ENCODE data around the gene GPC1. TPM values are rescaled to one million over a fixed set of nuclear protein-coding genes. Genes with fewer than 3 reads are reported as not detected.

The GPC1 gene
- polyA plus RNA-seq, 1 experiment: 126 TPM

- TF ChIP-seq, protein P1, sequence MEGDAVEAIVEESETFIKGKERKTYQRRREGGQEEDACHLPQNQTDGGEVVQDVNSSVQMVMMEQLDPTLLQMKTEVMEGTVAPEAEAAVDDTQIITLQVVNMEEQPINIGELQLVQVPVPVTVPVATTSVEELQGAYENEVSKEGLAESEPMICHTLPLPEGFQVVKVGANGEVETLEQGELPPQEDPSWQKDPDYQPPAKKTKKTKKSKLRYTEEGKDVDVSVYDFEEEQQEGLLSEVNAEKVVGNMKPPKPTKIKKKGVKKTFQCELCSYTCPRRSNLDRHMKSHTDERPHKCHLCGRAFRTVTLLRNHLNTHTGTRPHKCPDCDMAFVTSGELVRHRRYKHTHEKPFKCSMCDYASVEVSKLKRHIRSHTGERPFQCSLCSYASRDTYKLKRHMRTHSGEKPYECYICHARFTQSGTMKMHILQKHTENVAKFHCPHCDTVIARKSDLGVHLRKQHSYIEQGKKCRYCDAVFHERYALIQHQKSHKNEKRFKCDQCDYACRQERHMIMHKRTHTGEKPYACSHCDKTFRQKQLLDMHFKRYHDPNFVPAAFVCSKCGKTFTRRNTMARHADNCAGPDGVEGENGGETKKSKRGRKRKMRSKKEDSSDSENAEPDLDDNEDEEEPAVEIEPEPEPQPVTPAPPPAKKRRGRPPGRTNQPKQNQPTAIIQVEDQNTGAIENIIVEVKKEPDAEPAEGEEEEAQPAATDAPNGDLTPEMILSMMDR (IDR thresholded peaks at IDR 0.05; ENCODE audit: insufficient read depth, low read depth, low read length): no peak
- DNase-seq (ENCODE audit: low read depth): no peak
- Histone ChIP-seq H3K4me3 (ENCODE audit: low read depth, low read length) (no peak overlapping the region), H3K27me3 (ENCODE audit: control insufficient read depth, insufficient read depth, low read length) (no peaks in the 10 kb centered on the region), H3K36me3 (ENCODE audit: control insufficient read depth, insufficient read depth, low read length) (no peaks in the 10 kb centered on the region)
- POLR2A ChIA-PET: no interaction called here
- CTCF ChIA-PET: no interaction called here
These were observed 33.5 kb upstream of the GPC1 start for GRCh38 chr2:240401781-240402551.

GRCh38 chr2:240402566-240403272 lies 32.7 kb upstream of the GPC1 start:
- no peaks in the 10 kb centered on the region for H3K36me3 ChIP-seq (ENCODE audit: control insufficient read depth, insufficient read depth, low read length)
- POLR2A ChIA-PET: no interaction called here
- no peak for DNase-seq (ENCODE audit: low read depth)
- TF ChIP-seq, protein P1 (IDR thresholded peaks at IDR 0.05; ENCODE audit: insufficient read depth, low read depth, low read length): no peak
- no peak overlapping the region for H3K4me3 ChIP-seq (ENCODE audit: low read depth, low read length)
- H3K27me3 ChIP-seq (ENCODE audit: control insufficient read depth, insufficient read depth, low read length): no peaks in the 10 kb centered on the region
- CTCF ChIA-PET: no interaction called here

DNA sequence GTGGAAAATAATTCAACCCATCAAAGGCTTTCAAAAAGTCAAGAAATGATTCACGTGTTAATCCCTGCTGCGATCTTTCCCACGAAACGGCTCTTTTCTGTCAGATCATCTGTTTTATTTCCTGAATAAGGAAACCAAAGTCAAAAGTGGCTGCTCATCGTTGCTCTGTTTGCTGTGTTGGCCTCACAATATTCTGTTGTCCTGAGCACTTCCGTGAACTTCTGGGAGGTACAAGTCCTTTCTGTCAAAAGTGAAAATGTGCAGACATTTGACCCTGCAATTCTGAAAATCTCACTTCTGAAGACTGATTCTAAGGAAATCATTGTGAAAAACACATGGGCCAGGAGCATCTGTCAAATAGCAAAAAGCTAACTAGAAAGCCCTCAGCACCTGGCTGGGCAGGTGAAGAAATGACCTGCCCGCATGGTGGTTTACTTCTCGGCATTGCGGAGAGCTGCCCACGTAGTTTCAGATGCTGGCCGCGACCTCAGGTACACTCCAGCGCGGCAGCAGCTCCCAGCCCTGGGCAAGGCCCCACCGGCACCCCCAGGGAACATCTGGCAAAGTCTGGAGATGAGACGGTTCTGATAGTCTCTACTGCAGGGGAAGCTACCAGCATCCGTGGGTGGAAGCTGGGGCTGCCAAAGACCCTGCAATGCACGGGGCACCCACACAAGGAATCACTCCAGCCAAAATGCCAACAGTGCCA lies 31.9 kb upstream of the GPC1 start:
- H3K36me3 ChIP-seq (ENCODE audit: control insufficient read depth, insufficient read depth, low read length): no peaks in the 10 kb centered on the region
- CTCF ChIA-PET: interaction anchor here (1.1 kb wide), 1 partner anchor 12 kb away, joined by 3 read pairs; no protein-coding TSS in a partner anchor
- DNase-seq (ENCODE audit: low read depth): no peak
- no peak overlapping the region for H3K4me3 ChIP-seq (ENCODE audit: low read depth, low read length)
- H3K27me3 ChIP-seq (ENCODE audit: control insufficient read depth, insufficient read depth, low read length): no peaks in the 10 kb centered on the region
- TF ChIP-seq, protein P1 (IDR thresholded peaks at IDR 0.05; ENCODE audit: insufficient read depth, low read depth, low read length): no peak
- POLR2A ChIA-PET: no interaction called here

DNA sequence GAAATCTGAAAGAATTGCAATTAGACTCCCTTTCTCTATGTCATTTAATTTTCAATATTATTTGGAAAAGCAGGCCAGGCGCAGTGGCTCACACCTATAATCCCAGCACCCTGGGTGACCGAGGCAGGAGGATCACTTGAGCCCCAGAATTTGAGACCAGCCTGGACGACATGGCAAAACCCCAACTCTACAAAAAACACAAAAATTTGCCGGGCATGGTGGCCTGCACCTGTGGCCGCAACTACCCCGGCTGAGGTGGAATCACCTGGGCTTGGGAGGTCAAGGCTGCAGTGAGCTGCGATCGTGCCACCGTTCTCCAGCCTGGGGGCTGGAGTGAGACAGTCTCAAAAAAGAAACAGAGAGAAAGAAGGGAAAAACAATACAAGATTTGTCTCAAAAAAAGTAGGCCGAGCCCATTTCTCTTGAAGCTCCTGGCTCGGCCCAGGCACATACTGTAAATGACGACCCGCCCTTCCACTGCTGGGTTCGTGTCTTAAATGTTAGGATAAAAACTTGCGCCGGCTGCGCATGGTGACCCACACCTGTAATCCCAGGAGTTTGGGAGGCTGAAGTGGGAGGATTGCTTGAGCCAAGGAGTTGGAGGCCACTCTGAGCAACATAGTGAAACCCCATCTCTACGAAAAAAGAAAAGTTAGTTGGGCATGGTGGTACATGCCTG lies 31.1 kb upstream of the GPC1 start:
- Histone ChIP-seq H3K36me3 (ENCODE audit: control insufficient read depth, insufficient read depth, low read length) (no peaks in the 10 kb centered on the region), H3K27me3 (ENCODE audit: control insufficient read depth, insufficient read depth, low read length) (no peaks in the 10 kb centered on the region), H3K4me3 (ENCODE audit: low read depth, low read length) (no peak overlapping the region)
- ChIA-PET POLR2A (no interaction called here), CTCF (interaction anchor here (1.1 kb wide), 1 partner anchor 11 kb away, joined by 3 read pairs; no protein-coding TSS in a partner anchor)
- DNase-seq (ENCODE audit: low read depth): no peak
- TF ChIP-seq, protein P1 (IDR thresholded peaks at IDR 0.05; ENCODE audit: insufficient read depth, low read depth, low read length): no peak

All from BJ (cell line).